DND-41 (cell line): ENCODE results near the gene PDZD4.

ENCODE experiments used
- EZH2 ChIP-seq: IDR thresholded peaks from 3 replicates; pipeline ENCODE4 v1.6.1; 2012; ENCODE audit warnings: borderline replicate concordance, low read depth, mild to moderate bottlenecking, moderate library complexity, low read length, inconsistent platforms; ENCODE audit not compliant: severe bottlenecking
- TF ChIP-seq, protein P1 (sequence below): IDR thresholded peaks from 2 replicates; pipeline ENCODE4 v1.5.1; 2012; ENCODE audit warnings: borderline replicate concordance, low read length, moderate library complexity, mild to moderate bottlenecking; ENCODE audit not compliant: poor library complexity, severe bottlenecking; ENCODE audit errors: extremely low read depth

DNA sequence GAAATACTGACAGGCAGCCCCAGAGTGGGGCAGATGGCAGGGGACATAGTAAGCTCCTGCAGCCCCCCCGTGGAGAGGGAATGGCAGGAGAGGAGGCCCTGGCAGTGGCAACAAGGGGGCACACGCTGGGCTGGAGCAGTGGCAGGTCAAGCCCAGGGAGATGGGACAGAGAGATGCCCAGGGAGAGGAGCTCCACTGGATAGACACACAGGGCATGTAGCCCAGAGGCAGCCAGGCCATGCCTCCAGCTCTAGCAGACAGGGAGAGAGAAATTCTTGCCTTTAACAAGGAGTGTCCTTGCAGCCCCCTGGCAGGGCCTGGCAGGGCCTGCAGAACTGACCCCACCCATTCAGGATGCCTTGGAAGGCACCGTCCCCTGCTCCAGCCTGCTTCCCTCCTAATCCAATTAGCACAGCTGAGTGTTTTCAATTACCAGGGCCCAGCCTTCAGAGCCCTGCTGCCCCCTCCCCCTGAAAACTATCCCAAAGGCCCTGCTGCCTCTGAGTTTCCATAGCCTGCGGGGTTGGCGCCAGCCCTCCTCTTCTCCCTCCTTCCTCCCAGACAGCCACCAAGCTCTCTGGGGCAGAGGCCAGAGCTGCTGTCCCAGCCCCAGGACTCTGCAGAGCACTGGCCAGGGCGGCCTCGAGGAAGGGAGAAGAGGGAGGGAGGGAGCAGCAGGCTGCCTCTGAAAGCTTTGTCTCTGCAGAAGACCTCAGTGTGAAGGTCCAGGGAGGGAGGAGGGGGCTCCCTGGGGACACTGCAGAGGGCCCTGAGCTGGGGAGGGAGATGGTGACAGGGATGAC, 43.1 kb upstream of the PDZD4 start:
- TF ChIP-seq EZH2, result no peak
- TF ChIP-seq, protein P1, sequence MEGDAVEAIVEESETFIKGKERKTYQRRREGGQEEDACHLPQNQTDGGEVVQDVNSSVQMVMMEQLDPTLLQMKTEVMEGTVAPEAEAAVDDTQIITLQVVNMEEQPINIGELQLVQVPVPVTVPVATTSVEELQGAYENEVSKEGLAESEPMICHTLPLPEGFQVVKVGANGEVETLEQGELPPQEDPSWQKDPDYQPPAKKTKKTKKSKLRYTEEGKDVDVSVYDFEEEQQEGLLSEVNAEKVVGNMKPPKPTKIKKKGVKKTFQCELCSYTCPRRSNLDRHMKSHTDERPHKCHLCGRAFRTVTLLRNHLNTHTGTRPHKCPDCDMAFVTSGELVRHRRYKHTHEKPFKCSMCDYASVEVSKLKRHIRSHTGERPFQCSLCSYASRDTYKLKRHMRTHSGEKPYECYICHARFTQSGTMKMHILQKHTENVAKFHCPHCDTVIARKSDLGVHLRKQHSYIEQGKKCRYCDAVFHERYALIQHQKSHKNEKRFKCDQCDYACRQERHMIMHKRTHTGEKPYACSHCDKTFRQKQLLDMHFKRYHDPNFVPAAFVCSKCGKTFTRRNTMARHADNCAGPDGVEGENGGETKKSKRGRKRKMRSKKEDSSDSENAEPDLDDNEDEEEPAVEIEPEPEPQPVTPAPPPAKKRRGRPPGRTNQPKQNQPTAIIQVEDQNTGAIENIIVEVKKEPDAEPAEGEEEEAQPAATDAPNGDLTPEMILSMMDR, result no peak
